ENCODE measurements around the gene CCT6B. TPM values are rescaled to one million over a fixed set of nuclear protein-coding genes. Genes with fewer than 3 reads are reported as not detected.

CCT6B gene
- total RNA-seq, 4 donors from 2014 or later = 1.4 to 5.4 (median 2.8) TPM

GRCh38 chr17:34885076-34885475 lies 76.2 kb downstream of the CCT6B start:
- intact Hi-C loops (cut with DNase I; ENCODE audit: low total_unique reads) = no loop called here
- Histone ChIP-seq H3K4me3 (no peak overlapping the region), H3K4me1 (no peaks in the 10 kb centered on the region), H3K27me3 (no peaks in the 10 kb centered on the region), H3K27ac (no peak overlapping the region), H3K9me3 (no peaks in the 10 kb centered on the region), H3K36me3 (no peaks in the 10 kb centered on the region)
- no peak for ATAC-seq
- TF ChIP-seq POLR2A (IDR thresholded peaks at IDR 0.05) (no peak), CTCF (IDR thresholded peaks at IDR 0.05 in 4 of 5, conservative IDR thresholded peaks at IDR 0.05 in 1 of 5) (no peak)
- in situ Hi-C loops (cut with MboI; ENCODE audit: low sequenced_read_pairs in 4 of 4) = no loop called here
- DNase-seq = no peak

GRCh38 chr17:34884597-34884996 lies 76.7 kb downstream of the CCT6B start:
- Histone ChIP-seq H3K4me3 (no peak overlapping the region), H3K36me3 (no peaks in the 10 kb centered on the region), H3K27ac (no peak overlapping the region), H3K27me3 (no peaks in the 10 kb centered on the region), H3K9me3 (no peaks in the 10 kb centered on the region), H3K4me1 (no peaks in the 10 kb centered on the region)
- TF ChIP-seq POLR2A (IDR thresholded peaks at IDR 0.05) = no peak
- no peak for TF ChIP-seq CTCF (IDR thresholded peaks at IDR 0.05 in 4 of 5, conservative IDR thresholded peaks at IDR 0.05 in 1 of 5)
- ATAC-seq (no peak), DNase-seq (no peak)
- intact Hi-C loops (cut with DNase I; ENCODE audit: low total_unique reads) = no loop called here
- in situ Hi-C loops (cut with MboI; ENCODE audit: low sequenced_read_pairs in 4 of 4) = no loop called here

GRCh38 chr17:34883106-34884000 lies 77.9 kb downstream of the CCT6B start:
- no peak overlapping the region for H3K4me3 ChIP-seq

GRCh38 chr17:34879146-34879545 lies 82.1 kb downstream of the CCT6B start:
- Histone ChIP-seq H3K27ac (no peak overlapping the region), H3K27me3 (no peaks in the 10 kb centered on the region), H3K4me3 (no peak overlapping the region), H3K36me3 (no peaks in the 10 kb centered on the region), H3K4me1 (no peaks in the 10 kb centered on the region), H3K9me3 (no peaks in the 10 kb centered on the region)
- DNase-seq (no peak), ATAC-seq (no peak)
- in situ Hi-C loops (cut with MboI; ENCODE audit: low sequenced_read_pairs in 4 of 4) (no loop called here), intact Hi-C loops (cut with DNase I; ENCODE audit: low total_unique reads) (no loop called here)
- TF ChIP-seq CTCF (IDR thresholded peaks at IDR 0.05 in 4 of 5, conservative IDR thresholded peaks at IDR 0.05 in 1 of 5) (no peak), POLR2A (IDR thresholded peaks at IDR 0.05) (no peak)

More at GRCh38 chr17:34883106-34884000, 77.9 kb downstream of the CCT6B start:
- Histone ChIP-seq H3K27me3 (no peaks in the 10 kb centered on the region), H3K9me3 (no peaks in the 10 kb centered on the region), H3K36me3 (no peaks in the 10 kb centered on the region), H3K4me1 (no peaks in the 10 kb centered on the region), H3K27ac (no peak overlapping the region)
- in situ Hi-C loops (cut with MboI; ENCODE audit: low sequenced_read_pairs in 4 of 4) (no loop called here), intact Hi-C loops (cut with DNase I; ENCODE audit: low total_unique reads) (no loop called here)
- ATAC-seq (no peak), DNase-seq (no peak)
- no peak for TF ChIP-seq POLR2A (IDR thresholded peaks at IDR 0.05)
- TF ChIP-seq CTCF (IDR thresholded peaks at IDR 0.05 in 4 of 5, conservative IDR thresholded peaks at IDR 0.05 in 1 of 5) = no peak

Other genes with a start within 250 kb of the CCT6B start
- gene ZNF830, start 80 bp upstream of the CCT6B start, total RNA-seq = 10 to 100 TPM in 1 of 4 donors, 1 to 10 TPM in 3; 6.0 to 11.0 (median 7.2) TPM
- 10 to 100 TPM; 16.9 to 25.4 (median 21.5) TPM for gene LIG3, start 19.1 kb upstream of the CCT6B start, total RNA-seq
- gene RFFL, start 102.2 kb upstream of the CCT6B start, total RNA-seq = 10 to 100 TPM; 17.4 to 65.7 (median 35.0) TPM
- 1 to 10 TPM; 2.5 to 5.2 (median 2.8) TPM for gene RAD51D, start 158.4 kb upstream of the CCT6B start, total RNA-seq
- not detected for gene FNDC8, start 160.2 kb upstream of the CCT6B start, total RNA-seq
- 10 to 100 TPM in 3 of 4 donors, 1 to 10 TPM in 1; 9.9 to 19.3 (median 11.5) TPM for gene NLE1, start 180.8 kb upstream of the CCT6B start, total RNA-seq
- gene UNC45B, start 186.4 kb upstream of the CCT6B start, total RNA-seq = 100 to 1,000 TPM in 3 of 4 donors, 10 to 100 TPM in 1; 73.7 to 150 (median 105) TPM
- gene SLC35G3, start 232.9 kb upstream of the CCT6B start, total RNA-seq = not detected